HCT116 (cell line): ENCODE measurements around the gene IL6R. TPM values are rescaled to one million over a fixed set of nuclear protein-coding genes. Genes with fewer than 3 reads are reported as not detected.

ENCODE experiments used
- ATAC-seq: fragments of 200-7000 bp; cut with Tn5 transposase; 2 replicates; pipeline ENCODE4 v1.9.1; 2020; ENCODE audit warnings: mild to moderate bottlenecking, moderate library complexity
- BruUV-seq: library from RNA; stranded (reverse); fragments of 400-500 nt; replicated peaks from 2 replicates; lab custom pipeline; 2021; lab: Mats Ljungman, UMichigan
- CTCF ChIA-PET: fragments of 300-600 bp; sonication (Branson Sonifier 250); formaldehyde crosslinking; loops from one replicate; lab custom pipeline; 2021; ENCODE audit warnings: antibody characterized with exemption; lab: Charles Lee
- POLR2A ChIA-PET: fragments of 300-600, 350-600 bp; sonication (Branson Sonifier 250); formaldehyde crosslinking; loops from one replicate; lab custom pipeline; 2021; ENCODE audit warnings: antibody characterized with exemption; lab: Charles Lee
- RAD21 ChIA-PET, 2 experiments: fragments of 300-600 bp; sonication (Branson Sonifier 250); formaldehyde crosslinking; loops; one replicate each; lab custom pipeline; 2023; ENCODE audit warnings: low total read pairs in 2 of 2; ENCODE audit not compliant: uncharacterized antibody in 2 of 2, unreplicated experiment in 2 of 2, low non-redundant PET in 1 of 2; lab: Charles Lee
- DNase-seq: peaks from one replicate; pipeline ENCODE4 v3.0.0-alpha.2; 2010; ENCODE audit warnings: low read depth, low spot score
- H2AFZ ChIP-seq: fragments of 200-600 bp; shearing (Covaris generic), sonication (generic); 2 replicates; pipeline ENCODE4 v1.6.1; 2017; ENCODE audit warnings: low read depth, mixed run types, mixed read lengths, antibody characterized with exemption, low read length; ENCODE audit not compliant: poor library complexity, severe bottlenecking
- H3K27ac ChIP-seq: 2 replicates; pipeline ENCODE4 v1.5.1; 2012; ENCODE audit warnings: low read depth, low read length
- H3K27me3 ChIP-seq: fragments of 200-600 bp; sonication (generic); 2 replicates; pipeline ENCODE4 v1.6.1; 2016; ENCODE audit warnings: mixed run types, low read length, mixed read lengths; ENCODE audit not compliant: insufficient read depth
- H3K36me3 ChIP-seq, 2 experiments: fragments of 200-500 bp in 1 of 2; fragments of 200-600 bp in 1 of 2; sonication (Bioruptor generic) in 1 of 2; sonication (generic) in 1 of 2; 2 replicates each; pipeline versions ENCODE4 v1.5.1 to v1.6.1; 2014 to 2016; ENCODE audit warnings: low read length in 2 of 2, inconsistent platforms in 1 of 2, mixed read lengths in 1 of 2, mixed run types in 1 of 2; ENCODE audit not compliant: insufficient read depth in 2 of 2, control insufficient read depth in 1 of 2
- H3K4me1 ChIP-seq, 2 experiments: fragments of 200-600 bp in 1 of 2; sonication (generic) in 1 of 2; 2 replicates each; pipeline versions ENCODE4 v1.5.1 to v1.6.1; 2012 to 2017; ENCODE audit warnings: low read length in 2 of 2, inconsistent platforms in 1 of 2, mild to moderate bottlenecking in 1 of 2, mixed read lengths in 1 of 2, mixed run types in 1 of 2, moderate library complexity in 1 of 2; ENCODE audit not compliant: insufficient read depth in 2 of 2, control insufficient read depth in 1 of 2
- H3K4me2 ChIP-seq: fragments of 200-600 bp; sonication (generic); 2 replicates; pipeline ENCODE4 v1.6.1; 2017; ENCODE audit warnings: mixed run types, low read length, mixed read lengths
- H3K4me3 ChIP-seq, 2 experiments: fragments of 200-600 bp in 1 of 2; sonication (generic) in 1 of 2; replicated peaks in 1 of 2; 2 replicates each; pipeline ENCODE4 v1.5.1; 2011 to 2016; ENCODE audit warnings: low read length in 2 of 2, control low read depth in 1 of 2, low read depth in 1 of 2, mild to moderate bottlenecking in 1 of 2, mixed read lengths in 1 of 2, mixed run types in 1 of 2
- H3K79me2 ChIP-seq: fragments of 200-600 bp; sonication (generic); 2 replicates; pipeline ENCODE4 v1.6.1; 2017; ENCODE audit warnings: mild to moderate bottlenecking, mixed run types, low read length, moderate library complexity, mixed read lengths; ENCODE audit not compliant: insufficient read depth
- H3K9ac ChIP-seq: fragments of 200-600 bp; sonication (generic); 2 replicates; pipeline ENCODE4 v1.6.1; 2016; ENCODE audit warnings: low read length, mixed read lengths
- H3K9me2 ChIP-seq: fragments of 200-600 bp; sonication (generic), shearing (Covaris generic); 2 replicates; pipeline ENCODE4 v1.6.1; 2017; ENCODE audit warnings: mixed run types, mild to moderate bottlenecking, moderate library complexity; ENCODE audit not compliant: insufficient read depth
- H3K9me3 ChIP-seq, 2 experiments: fragments of 200-500 bp in 1 of 2; fragments of 200-600 bp in 1 of 2; sonication (Bioruptor generic) in 1 of 2; sonication (generic) in 1 of 2; 2 replicates each; pipeline ENCODE4 v1.6.1; 2014 to 2017; ENCODE audit warnings: low read length in 2 of 2, mixed read lengths in 2 of 2, inconsistent platforms in 1 of 2, low read depth in 1 of 2, mild to moderate bottlenecking in 1 of 2, mixed run types in 1 of 2, moderate library complexity in 1 of 2; ENCODE audit not compliant: control insufficient read depth in 1 of 2, insufficient read depth in 1 of 2
- H4K20me1 ChIP-seq: fragments of 200-600 bp; sonication (generic), shearing (Covaris generic); 2 replicates; pipeline ENCODE4 v1.6.1; 2017; ENCODE audit warnings: mixed run types, mild to moderate bottlenecking, moderate library complexity; ENCODE audit not compliant: insufficient read depth
- ELF1 ChIP-seq: IDR thresholded peaks from 2 replicates; pipeline ENCODE4 v1.6.1; 2012; ENCODE audit warnings: low read depth, borderline replicate concordance
- EZH2 ChIP-seq: fragments of 200-600 bp; sonication (generic); IDR thresholded peaks from 2 replicates; pipeline ENCODE4 v1.6.1; 2017; ENCODE audit warnings: antibody characterized with exemption, mixed run types
- FOSL1 ChIP-seq: IDR thresholded peaks from 2 replicates; pipeline ENCODE4 v1.6.1; 2012; ENCODE audit warnings: low read depth
- POLR2A ChIP-seq: IDR thresholded peaks from 2 replicates; pipeline ENCODE4 v1.7.0; 2011; ENCODE audit warnings: borderline replicate concordance; ENCODE audit not compliant: insufficient read depth, insufficient read length; ENCODE audit errors: extremely low read depth
- SP1 ChIP-seq: IDR thresholded peaks from 2 replicates; pipeline ENCODE4 v1.6.1; 2012; ENCODE audit warnings: low read depth
- SRF ChIP-seq: IDR thresholded peaks from 2 replicates; pipeline ENCODE4 v1.6.1; 2012; ENCODE audit warnings: low read depth
- TCF7L2 ChIP-seq: IDR thresholded peaks from 2 replicates; pipeline ENCODE4 v1.7.0; 2011; ENCODE audit warnings: borderline replicate concordance, inconsistent platforms; ENCODE audit not compliant: insufficient read depth, insufficient read length; ENCODE audit errors: extremely low read depth
- ZNF274 ChIP-seq: fragments of 200-500 bp; sonication (Bioruptor generic); IDR thresholded peaks from 2 replicates; pipeline ENCODE4 v1.6.1; 2014; ENCODE audit warnings: mild to moderate bottlenecking, low read depth, low read length, inconsistent platforms
- intact Hi-C: fragments of 100-400 bp; cut with micrococcal nuclease; formaldehyde crosslinking; loops from 2 replicates; pipeline ENCODE4 v1.10.0; 2022
- total RNA-seq: library from RNA; stranded (reverse); gene quantifications from one replicate; pipeline ENCODE4 v1.2.1, GENCODE V29; 2021; ENCODE audit not compliant: unreplicated experiment
- TF ChIP-seq, protein P1 (sequence below): IDR thresholded peaks from 2 replicates; pipeline ENCODE4 v1.6.1; 2011; ENCODE audit warnings: mild to moderate bottlenecking, low read length, moderate library complexity; ENCODE audit not compliant: insufficient replicate concordance; ENCODE audit errors: extremely low read depth
- TF ChIP-seq, protein P2 (sequence below): IDR thresholded peaks from 2 replicates; pipeline ENCODE4 v1.6.1; 2012
- TF ChIP-seq, protein P3 (sequence below), 3 experiments: fragments of 200-600 bp in 1 of 3; sonication (generic) in 1 of 3; IDR thresholded peaks in 2 of 3; conservative IDR thresholded peaks in 1 of 3; 2 replicates each; pipeline ENCODE4 v1.5.1; 2012 to 2017; ENCODE audit warnings: low read depth in 2 of 3, low read length in 2 of 3, antibody characterized with exemption in 1 of 3, borderline replicate concordance in 1 of 3, control low read depth in 1 of 3, mild to moderate bottlenecking in 1 of 3, mixed read lengths in 1 of 3, mixed run types in 1 of 3, moderate library complexity in 1 of 3; ENCODE audit not compliant: insufficient read depth in 1 of 3
- TF ChIP-seq, protein P4 (sequence below): IDR thresholded peaks from 2 replicates; pipeline ENCODE4 v1.6.1; 2012; ENCODE audit warnings: low read depth

Gene IL6R
- total RNA-seq, 1 experiment from 2014 or later: 6.8 TPM

DNA sequence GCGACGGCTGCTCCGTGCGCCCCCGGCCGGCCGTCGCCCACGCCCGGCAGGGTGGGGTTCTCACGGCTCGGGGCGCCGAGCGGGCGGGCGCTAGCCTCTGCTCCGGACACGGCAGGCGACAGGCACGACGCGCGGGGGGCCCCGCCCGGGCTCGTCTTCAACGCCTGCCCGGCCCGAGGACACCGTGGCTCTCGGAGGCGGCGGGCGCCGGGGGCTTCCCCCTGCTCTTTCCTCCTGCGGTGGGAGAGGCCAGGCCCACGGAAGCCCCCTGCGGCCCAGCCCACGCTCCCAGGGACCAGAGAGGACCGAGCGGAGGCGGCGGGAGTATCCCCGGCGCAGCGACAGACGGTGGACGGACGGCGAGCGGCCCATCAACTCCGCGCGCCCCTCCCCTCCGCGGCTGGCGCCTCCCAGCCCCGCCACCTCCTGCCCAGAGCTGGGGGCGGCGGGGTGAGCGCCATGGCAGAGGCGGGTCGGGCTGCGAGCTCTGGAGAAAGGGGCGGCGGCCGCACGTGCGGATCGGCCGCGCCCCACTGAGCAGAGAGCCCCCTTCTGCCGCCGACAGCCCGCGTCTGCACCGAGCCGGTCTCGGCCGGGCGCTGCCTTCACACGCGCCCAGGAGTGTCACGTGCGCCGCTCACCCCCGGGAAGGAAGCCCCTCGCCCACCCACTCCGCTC, 97.1 kb downstream of the IL6R start, which contains the start of the genes SHE and TDRD10:
TSS of gene SHE (minus strand) at position 347 of the 678 bp plus-strand sequence. CDS start 386 bp downstream, outside the sequence.
TSS of gene TDRD10 (plus strand) at position 154 of the 678 bp plus-strand sequence. CDS start 4,685 bp downstream, outside the sequence.
- Histone ChIP-seq H3K27me3 (no peaks in the 10 kb centered on the region), H3K9me2 (no peaks in the 10 kb centered on the region), H3K9ac (no peak within 1 kb of the TSS), H3K4me2 (no peak within 1 kb of the TSS), H3K79me2 (no peaks in the 10 kb centered on the region), H3K9me3 (no peaks in the 10 kb centered on the region), H4K20me1 (no peaks in the 10 kb centered on the region), H3K27ac (no peak within 1 kb of the TSS), H3K4me3 (no peak within 1 kb of the TSS), H2AFZ (no peak within 1 kb of the TSS), H3K4me1 (peaks cover 0 to 7% of the 10 kb centered on the region in 2 experiments; a peak in 2 of 4 replicates), H3K36me3 (no peaks in the 10 kb centered on the region)
- TF ChIP-seq, protein P1, sequence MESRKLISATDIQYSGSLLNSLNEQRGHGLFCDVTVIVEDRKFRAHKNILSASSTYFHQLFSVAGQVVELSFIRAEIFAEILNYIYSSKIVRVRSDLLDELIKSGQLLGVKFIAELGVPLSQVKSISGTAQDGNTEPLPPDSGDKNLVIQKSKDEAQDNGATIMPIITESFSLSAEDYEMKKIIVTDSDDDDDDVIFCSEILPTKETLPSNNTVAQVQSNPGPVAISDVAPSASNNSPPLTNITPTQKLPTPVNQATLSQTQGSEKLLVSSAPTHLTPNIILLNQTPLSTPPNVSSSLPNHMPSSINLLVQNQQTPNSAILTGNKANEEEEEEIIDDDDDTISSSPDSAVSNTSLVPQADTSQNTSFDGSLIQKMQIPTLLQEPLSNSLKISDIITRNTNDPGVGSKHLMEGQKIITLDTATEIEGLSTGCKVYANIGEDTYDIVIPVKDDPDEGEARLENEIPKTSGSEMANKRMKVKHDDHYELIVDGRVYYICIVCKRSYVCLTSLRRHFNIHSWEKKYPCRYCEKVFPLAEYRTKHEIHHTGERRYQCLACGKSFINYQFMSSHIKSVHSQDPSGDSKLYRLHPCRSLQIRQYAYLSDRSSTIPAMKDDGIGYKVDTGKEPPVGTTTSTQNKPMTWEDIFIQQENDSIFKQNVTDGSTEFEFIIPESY: no peak
- TF ChIP-seq ELF1 (no peak), FOSL1 (no peak), SP1 (no peak), EZH2 (no peak), ZNF274 (no peak), TCF7L2 (no peak), SRF (no peak), POLR2A (no peak)
- TF ChIP-seq, protein P2, sequence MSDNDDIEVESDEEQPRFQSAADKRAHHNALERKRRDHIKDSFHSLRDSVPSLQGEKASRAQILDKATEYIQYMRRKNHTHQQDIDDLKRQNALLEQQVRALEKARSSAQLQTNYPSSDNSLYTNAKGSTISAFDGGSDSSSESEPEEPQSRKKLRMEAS: no peak
- TF ChIP-seq, protein P3, sequence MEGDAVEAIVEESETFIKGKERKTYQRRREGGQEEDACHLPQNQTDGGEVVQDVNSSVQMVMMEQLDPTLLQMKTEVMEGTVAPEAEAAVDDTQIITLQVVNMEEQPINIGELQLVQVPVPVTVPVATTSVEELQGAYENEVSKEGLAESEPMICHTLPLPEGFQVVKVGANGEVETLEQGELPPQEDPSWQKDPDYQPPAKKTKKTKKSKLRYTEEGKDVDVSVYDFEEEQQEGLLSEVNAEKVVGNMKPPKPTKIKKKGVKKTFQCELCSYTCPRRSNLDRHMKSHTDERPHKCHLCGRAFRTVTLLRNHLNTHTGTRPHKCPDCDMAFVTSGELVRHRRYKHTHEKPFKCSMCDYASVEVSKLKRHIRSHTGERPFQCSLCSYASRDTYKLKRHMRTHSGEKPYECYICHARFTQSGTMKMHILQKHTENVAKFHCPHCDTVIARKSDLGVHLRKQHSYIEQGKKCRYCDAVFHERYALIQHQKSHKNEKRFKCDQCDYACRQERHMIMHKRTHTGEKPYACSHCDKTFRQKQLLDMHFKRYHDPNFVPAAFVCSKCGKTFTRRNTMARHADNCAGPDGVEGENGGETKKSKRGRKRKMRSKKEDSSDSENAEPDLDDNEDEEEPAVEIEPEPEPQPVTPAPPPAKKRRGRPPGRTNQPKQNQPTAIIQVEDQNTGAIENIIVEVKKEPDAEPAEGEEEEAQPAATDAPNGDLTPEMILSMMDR (IDR thresholded peaks at IDR 0.05 in 2 of 3, conservative IDR thresholded peaks at IDR 0.05 in 1 of 3; ENCODE audit: borderline replicate concordance in 1 of 3, insufficient read depth in 1 of 3, low read depth in 2 of 3, low read length in 2 of 3): no peak
- TF ChIP-seq, protein P4, sequence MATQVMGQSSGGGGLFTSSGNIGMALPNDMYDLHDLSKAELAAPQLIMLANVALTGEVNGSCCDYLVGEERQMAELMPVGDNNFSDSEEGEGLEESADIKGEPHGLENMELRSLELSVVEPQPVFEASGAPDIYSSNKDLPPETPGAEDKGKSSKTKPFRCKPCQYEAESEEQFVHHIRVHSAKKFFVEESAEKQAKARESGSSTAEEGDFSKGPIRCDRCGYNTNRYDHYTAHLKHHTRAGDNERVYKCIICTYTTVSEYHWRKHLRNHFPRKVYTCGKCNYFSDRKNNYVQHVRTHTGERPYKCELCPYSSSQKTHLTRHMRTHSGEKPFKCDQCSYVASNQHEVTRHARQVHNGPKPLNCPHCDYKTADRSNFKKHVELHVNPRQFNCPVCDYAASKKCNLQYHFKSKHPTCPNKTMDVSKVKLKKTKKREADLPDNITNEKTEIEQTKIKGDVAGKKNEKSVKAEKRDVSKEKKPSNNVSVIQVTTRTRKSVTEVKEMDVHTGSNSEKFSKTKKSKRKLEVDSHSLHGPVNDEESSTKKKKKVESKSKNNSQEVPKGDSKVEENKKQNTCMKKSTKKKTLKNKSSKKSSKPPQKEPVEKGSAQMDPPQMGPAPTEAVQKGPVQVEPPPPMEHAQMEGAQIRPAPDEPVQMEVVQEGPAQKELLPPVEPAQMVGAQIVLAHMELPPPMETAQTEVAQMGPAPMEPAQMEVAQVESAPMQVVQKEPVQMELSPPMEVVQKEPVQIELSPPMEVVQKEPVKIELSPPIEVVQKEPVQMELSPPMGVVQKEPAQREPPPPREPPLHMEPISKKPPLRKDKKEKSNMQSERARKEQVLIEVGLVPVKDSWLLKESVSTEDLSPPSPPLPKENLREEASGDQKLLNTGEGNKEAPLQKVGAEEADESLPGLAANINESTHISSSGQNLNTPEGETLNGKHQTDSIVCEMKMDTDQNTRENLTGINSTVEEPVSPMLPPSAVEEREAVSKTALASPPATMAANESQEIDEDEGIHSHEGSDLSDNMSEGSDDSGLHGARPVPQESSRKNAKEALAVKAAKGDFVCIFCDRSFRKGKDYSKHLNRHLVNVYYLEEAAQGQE: no peak
- BruUV-seq: no TSS peak
- POLR2A ChIA-PET: no interaction called here
- intact Hi-C loops: no loop called here
- RAD21 ChIA-PET: interaction anchor here in 1 of 2 experiments (0.7 kb wide), 1 partner anchor 170 kb away, joined by 4 read pairs; no protein-coding TSS in a partner anchor
- CTCF ChIA-PET: no interaction called here
- no peak for DNase-seq
- no peak for ATAC-seq
